Measurements from ENCODE around the gene FOXK1. TPM values are rescaled to one million over a fixed set of nuclear protein-coding genes. Genes with fewer than 3 reads are reported as not detected.

Gene FOXK1
- total RNA-seq, 4 donors from 2014 or later, result 28.0 to 59.9 (median 34.2) TPM

GRCh38 chr7:4711093-4711492 lies 29.0 kb downstream of the FOXK1 start:
- in situ Hi-C loops (cut with MboI; ENCODE audit: low pct_ligation_motif_present in 1 of 4, low pct_unique_long_range_greater_than_20kb in 1 of 4, low sequenced_read_pairs in 3 of 4) (no loop called here), intact Hi-C loops (cut with DNase I; ENCODE audit: low total_unique reads) (no loop called here)
- TF ChIP-seq CTCF (IDR thresholded peaks at IDR 0.05), result no peak
- no peak for TF ChIP-seq POLR2A (IDR thresholded peaks at IDR 0.05)
- no peak for TF ChIP-seq POLR2AphosphoS5 (IDR thresholded peaks at IDR 0.05)
- no peak for TF ChIP-seq EP300 (IDR thresholded peaks at IDR 0.05; ENCODE audit: low read depth)
- Histone ChIP-seq H3K9me3 (no peaks in the 10 kb centered on the region), H3K36me3 (no peaks in the 10 kb centered on the region), H3K27me3 (no peaks in the 10 kb centered on the region), H3K4me1 (peaks cover 9 to 59% (median 38%) of the 10 kb centered on the region in 4 donors), H3K27ac (no peak overlapping the region), H3K4me3 (no peak overlapping the region)
- no peak for DNase-seq
- WGBS, 2 donors (ENCODE audit: low coverage in 1 of 2), result 91% methylated on average over 10 of the region's 10 CpGs; no CpG with 5 or more reads in 1 of the 2 donors

- TF ChIP-seq POLR2A (IDR thresholded peaks at IDR 0.05) (no peak), CTCF (IDR thresholded peaks at IDR 0.05) (no peak), POLR2AphosphoS5 (IDR thresholded peaks at IDR 0.05) (no peak), EP300 (IDR thresholded peaks at IDR 0.05; ENCODE audit: low read depth) (no peak)
- 95% methylated on average over 18 of the region's 18 CpGs; no CpG with 5 or more reads in 1 of the 2 donors for WGBS, 2 donors (ENCODE audit: low coverage in 1 of 2)
- H3K4me1 ChIP-seq, result peaks cover 9 to 57% (median 34%) of the 10 kb centered on the region in 4 donors
- in situ Hi-C loops (cut with MboI; ENCODE audit: low pct_ligation_motif_present in 1 of 4, low pct_unique_long_range_greater_than_20kb in 1 of 4, low sequenced_read_pairs in 3 of 4), result no loop called here
- intact Hi-C loops (cut with DNase I; ENCODE audit: low total_unique reads), result no loop called here
- no peak overlapping the region for H3K27ac ChIP-seq
- H3K9me3 ChIP-seq, result no peaks in the 10 kb centered on the region
- no peaks in the 10 kb centered on the region for H3K36me3 ChIP-seq
- DNase-seq, result no peak
- no peaks in the 10 kb centered on the region for H3K27me3 ChIP-seq
- H3K4me3 ChIP-seq, result no peak overlapping the region
Observed at GRCh38 chr7:4711634-4712033, 29.5 kb downstream of the FOXK1 start.

- Histone ChIP-seq H3K27ac (peak overlapping the region; percentile 36 to 55 (median 40)), H3K4me1 (peaks cover 9 to 48% (median 30%) of the 10 kb centered on the region in 4 donors), H3K27me3 (no peaks in the 10 kb centered on the region), H3K36me3 (no peaks in the 10 kb centered on the region), H3K9me3 (no peaks in the 10 kb centered on the region), H3K4me3 (no peak overlapping the region)
- in situ Hi-C loops (cut with MboI; ENCODE audit: low pct_ligation_motif_present in 1 of 4, low pct_unique_long_range_greater_than_20kb in 1 of 4, low sequenced_read_pairs in 3 of 4), result no loop called here
- intact Hi-C loops (cut with DNase I; ENCODE audit: low total_unique reads), result no loop called here
- peak; percentile 36 for DNase-seq
- no peak for TF ChIP-seq POLR2A (IDR thresholded peaks at IDR 0.05)
- 48 to 53% methylated on average over 22 to 24 of the region's 24 CpGs for WGBS, 2 donors (ENCODE audit: low coverage in 1 of 2)
Observed at GRCh38 chr7:4712281-4713182, 30.4 kb downstream of the FOXK1 start.

GRCh38 chr7:4713183-4713784 lies 31.2 kb downstream of the FOXK1 start:
- peaks cover 9 to 42% (median 26%) of the 10 kb centered on the region in 4 donors for H3K4me1 ChIP-seq
- intact Hi-C loops (cut with DNase I; ENCODE audit: low total_unique reads), result no loop called here
- in situ Hi-C loops (cut with MboI; ENCODE audit: low pct_ligation_motif_present in 1 of 4, low pct_unique_long_range_greater_than_20kb in 1 of 4, low sequenced_read_pairs in 3 of 4), result no loop called here
- H3K4me3 ChIP-seq, result no peak overlapping the region
- peak overlapping the region; percentile 36 to 55 (median 40) for H3K27ac ChIP-seq
- no peaks in the 10 kb centered on the region for H3K36me3 ChIP-seq
- no peaks in the 10 kb centered on the region for H3K27me3 ChIP-seq
- TF ChIP-seq EP300 (IDR thresholded peaks at IDR 0.05; ENCODE audit: low read depth) (no peak), POLR2AphosphoS5 (IDR thresholded peaks at IDR 0.05) (peak in 1 of 3 donors; percentile 5)
- peak; percentile 32 for DNase-seq
- no peaks in the 10 kb centered on the region for H3K9me3 ChIP-seq
- WGBS, 2 donors (ENCODE audit: low coverage in 1 of 2), result 63 to 78% methylated on average over 23 to 27 of the region's 27 CpGs

GRCh38 chr7:4714161-4714700 lies 32.1 kb downstream of the FOXK1 start:
- no peak overlapping the region for H3K4me3 ChIP-seq
- H3K9me3 ChIP-seq, result no peaks in the 10 kb centered on the region
- intact Hi-C loops (cut with DNase I; ENCODE audit: low total_unique reads) (no loop called here), in situ Hi-C loops (cut with MboI; ENCODE audit: low pct_ligation_motif_present in 1 of 4, low pct_unique_long_range_greater_than_20kb in 1 of 4, low sequenced_read_pairs in 3 of 4) (no loop called here)
- H3K27ac ChIP-seq, result no peak overlapping the region
- no peak for TF ChIP-seq POLR2AphosphoS5 (IDR thresholded peaks at IDR 0.05)
- TF ChIP-seq CTCF (IDR thresholded peaks at IDR 0.05), result no peak
- TF ChIP-seq EP300 (IDR thresholded peaks at IDR 0.05; ENCODE audit: low read depth), result no peak
- TF ChIP-seq POLR2A (IDR thresholded peaks at IDR 0.05), result no peak
- DNase-seq, result no peak
- 93 to 100% methylated on average over 3 to 15 of the region's 15 CpGs for WGBS, 2 donors (ENCODE audit: low coverage in 1 of 2)
- H3K4me1 ChIP-seq, result peaks cover 9 to 42% (median 26%) of the 10 kb centered on the region in 4 donors
- no peaks in the 10 kb centered on the region for H3K36me3 ChIP-seq
- H3K27me3 ChIP-seq, result no peaks in the 10 kb centered on the region

Data from transverse colon (tissue), 4 donors.